Measurements from ENCODE around the gene PSTPIP1.

PSTPIP1 gene

GRCh38 chr15:76993114-76993725 is 1.7 kb upstream of the PSTPIP1 start:
- H3K4me1 ChIP-seq (ENCODE audit: insufficient read depth, low read length): peaks cover 15% of the 10 kb centered on the region
- no peak overlapping the region for H3K4me3 ChIP-seq (ENCODE audit: low read depth in 1 of 2, low read length in 2 of 2)
- H3K9me3 ChIP-seq (ENCODE audit: low read length): no peaks in the 10 kb centered on the region
- no peak overlapping the region for H3K9ac ChIP-seq (ENCODE audit: low read length)
- no peak overlapping the region for H3K27ac ChIP-seq (ENCODE audit: low read depth, low read length)
- no peaks in the 10 kb centered on the region for H3K27me3 ChIP-seq (ENCODE audit: control insufficient read depth in 1 of 2, insufficient read depth in 2 of 2, low read length in 2 of 2)
- H3K36me3 ChIP-seq (ENCODE audit: insufficient read depth, low read length): no peaks in the 10 kb centered on the region

GRCh38 chr15:76994001-76994400 is 925 bp upstream of the PSTPIP1 start:
- H3K9ac ChIP-seq (ENCODE audit: low read length): no peak overlapping the region
- no peaks in the 10 kb centered on the region for H3K27me3 ChIP-seq (ENCODE audit: control insufficient read depth in 1 of 2, insufficient read depth in 2 of 2, low read length in 2 of 2)
- no peaks in the 10 kb centered on the region for H3K36me3 ChIP-seq (ENCODE audit: insufficient read depth, low read length)
- no peaks in the 10 kb centered on the region for H3K9me3 ChIP-seq (ENCODE audit: low read length)
- H3K4me3 ChIP-seq (ENCODE audit: low read depth in 1 of 2, low read length in 2 of 2): no peak overlapping the region
- peaks cover 15% of the 10 kb centered on the region for H3K4me1 ChIP-seq (ENCODE audit: insufficient read depth, low read length)
- no peak overlapping the region for H3K27ac ChIP-seq (ENCODE audit: low read depth, low read length)

- H3K9ac ChIP-seq (ENCODE audit: low read length): no peak overlapping the region
- H3K36me3 ChIP-seq (ENCODE audit: insufficient read depth, low read length): no peaks in the 10 kb centered on the region
- no peaks in the 10 kb centered on the region for H3K27me3 ChIP-seq (ENCODE audit: control insufficient read depth in 1 of 2, insufficient read depth in 2 of 2, low read length in 2 of 2)
- H3K27ac ChIP-seq (ENCODE audit: low read depth, low read length): peak overlapping the region; percentile 12
- H3K4me1 ChIP-seq (ENCODE audit: insufficient read depth, low read length): peaks cover 15% of the 10 kb centered on the region
- no peaks in the 10 kb centered on the region for H3K9me3 ChIP-seq (ENCODE audit: low read length)
- H3K4me3 ChIP-seq (ENCODE audit: low read depth in 1 of 2, low read length in 2 of 2): no peak overlapping the region
Measured at GRCh38 chr15:76994496-76994895, 430 bp upstream of the PSTPIP1 start.

GRCh38 chr15:76996076-76996525 is 1.2 kb downstream of the PSTPIP1 start:
- Histone ChIP-seq H3K9ac (ENCODE audit: low read length) (no peak overlapping the region), H3K4me1 (ENCODE audit: insufficient read depth, low read length) (peaks cover 15% of the 10 kb centered on the region), H3K36me3 (ENCODE audit: insufficient read depth, low read length) (no peaks in the 10 kb centered on the region), H3K4me3 (ENCODE audit: low read depth in 1 of 2, low read length in 2 of 2) (peak overlapping the region in 1 of 2 donors; percentile 22), H3K9me3 (ENCODE audit: low read length) (no peaks in the 10 kb centered on the region), H3K27me3 (ENCODE audit: control insufficient read depth in 1 of 2, insufficient read depth in 2 of 2, low read length in 2 of 2) (no peaks in the 10 kb centered on the region), H3K27ac (ENCODE audit: low read depth, low read length) (peak overlapping the region; percentile 17)

- no peak overlapping the region for H3K9ac ChIP-seq (ENCODE audit: low read length)
Measured at GRCh38 chr15:76996526-76997401, 1.8 kb downstream of the PSTPIP1 start.

GRCh38 chr15:76998663-76999285 is 3.8 kb downstream of the PSTPIP1 start:
- peaks cover 15% of the 10 kb centered on the region for H3K4me1 ChIP-seq (ENCODE audit: insufficient read depth, low read length)

More at GRCh38 chr15:76996526-76997401, 1.8 kb downstream of the PSTPIP1 start:
- no peaks in the 10 kb centered on the region for H3K27me3 ChIP-seq (ENCODE audit: control insufficient read depth in 1 of 2, insufficient read depth in 2 of 2, low read length in 2 of 2)
- peaks cover 15% of the 10 kb centered on the region for H3K4me1 ChIP-seq (ENCODE audit: insufficient read depth, low read length)
- H3K4me3 ChIP-seq (ENCODE audit: low read depth in 1 of 2, low read length in 2 of 2): no peak overlapping the region
- no peaks in the 10 kb centered on the region for H3K36me3 ChIP-seq (ENCODE audit: insufficient read depth, low read length)
- no peaks in the 10 kb centered on the region for H3K9me3 ChIP-seq (ENCODE audit: low read length)
- peak overlapping the region; percentile 17 for H3K27ac ChIP-seq (ENCODE audit: low read depth, low read length)

GRCh38 chr15:76999996-77000395 is 5.1 kb downstream of the PSTPIP1 start:
- H3K4me1 ChIP-seq (ENCODE audit: insufficient read depth, low read length): peaks cover 15% of the 10 kb centered on the region
- no peaks in the 10 kb centered on the region for H3K27me3 ChIP-seq (ENCODE audit: control insufficient read depth in 1 of 2, insufficient read depth in 2 of 2, low read length in 2 of 2)
- H3K36me3 ChIP-seq (ENCODE audit: insufficient read depth, low read length): no peaks in the 10 kb centered on the region
- H3K9me3 ChIP-seq (ENCODE audit: low read length): no peaks in the 10 kb centered on the region
- no peak overlapping the region for H3K27ac ChIP-seq (ENCODE audit: low read depth, low read length)
- H3K4me3 ChIP-seq (ENCODE audit: low read depth in 1 of 2, low read length in 2 of 2): no peak overlapping the region
- no peak overlapping the region for H3K9ac ChIP-seq (ENCODE audit: low read length)

More at GRCh38 chr15:76998663-76999285, 3.8 kb downstream of the PSTPIP1 start:
- H3K36me3 ChIP-seq (ENCODE audit: insufficient read depth, low read length): no peaks in the 10 kb centered on the region
- H3K27me3 ChIP-seq (ENCODE audit: control insufficient read depth in 1 of 2, insufficient read depth in 2 of 2, low read length in 2 of 2): no peaks in the 10 kb centered on the region
- no peak overlapping the region for H3K27ac ChIP-seq (ENCODE audit: low read depth, low read length)
- H3K9ac ChIP-seq (ENCODE audit: low read length): no peak overlapping the region
- no peaks in the 10 kb centered on the region for H3K9me3 ChIP-seq (ENCODE audit: low read length)
- no peak overlapping the region for H3K4me3 ChIP-seq (ENCODE audit: low read depth in 1 of 2, low read length in 2 of 2)

GRCh38 chr15:77001351-77001750 is 6.4 kb downstream of the PSTPIP1 start:
- peaks cover 8% of the 10 kb centered on the region for H3K4me1 ChIP-seq (ENCODE audit: insufficient read depth, low read length)
- H3K9ac ChIP-seq (ENCODE audit: low read length): no peak overlapping the region
- H3K27ac ChIP-seq (ENCODE audit: low read depth, low read length): no peak overlapping the region
- H3K9me3 ChIP-seq (ENCODE audit: low read length): no peaks in the 10 kb centered on the region
- no peaks in the 10 kb centered on the region for H3K27me3 ChIP-seq (ENCODE audit: control insufficient read depth in 1 of 2, insufficient read depth in 2 of 2, low read length in 2 of 2)
- no peak overlapping the region for H3K4me3 ChIP-seq (ENCODE audit: low read depth in 1 of 2, low read length in 2 of 2)
- H3K36me3 ChIP-seq (ENCODE audit: insufficient read depth, low read length): no peaks in the 10 kb centered on the region

- Histone ChIP-seq H3K9me3 (ENCODE audit: low read length) (no peaks in the 10 kb centered on the region), H3K36me3 (ENCODE audit: insufficient read depth, low read length) (no peaks in the 10 kb centered on the region), H3K9ac (ENCODE audit: low read length) (no peak overlapping the region), H3K27me3 (ENCODE audit: control insufficient read depth in 1 of 2, insufficient read depth in 2 of 2, low read length in 2 of 2) (no peaks in the 10 kb centered on the region), H3K27ac (ENCODE audit: low read depth, low read length) (no peak overlapping the region), H3K4me1 (ENCODE audit: insufficient read depth, low read length) (peaks cover 2% of the 10 kb centered on the region), H3K4me3 (ENCODE audit: low read depth in 1 of 2, low read length in 2 of 2) (no peak overlapping the region)
Measured at GRCh38 chr15:77001966-77002365, 7.0 kb downstream of the PSTPIP1 start.

GRCh38 chr15:77002436-77002835 is 7.5 kb downstream of the PSTPIP1 start:
- H3K4me1 ChIP-seq (ENCODE audit: insufficient read depth, low read length): no peaks in the 10 kb centered on the region
- no peaks in the 10 kb centered on the region for H3K9me3 ChIP-seq (ENCODE audit: low read length)
- H3K27ac ChIP-seq (ENCODE audit: low read depth, low read length): no peak overlapping the region
- H3K36me3 ChIP-seq (ENCODE audit: insufficient read depth, low read length): no peaks in the 10 kb centered on the region
- H3K27me3 ChIP-seq (ENCODE audit: control insufficient read depth in 1 of 2, insufficient read depth in 2 of 2, low read length in 2 of 2): no peaks in the 10 kb centered on the region
- no peak overlapping the region for H3K9ac ChIP-seq (ENCODE audit: low read length)
- H3K4me3 ChIP-seq (ENCODE audit: low read depth in 1 of 2, low read length in 2 of 2): no peak overlapping the region
